MM.1S (cell line): Measurements from ENCODE around the gene ZNRF3.

ENCODE experiments used
- CTCF ChIP-seq: fragments of 300-600 bp; sonication (generic); IDR thresholded peaks from 2 replicates; pipeline ENCODE4 v1.5.1; 2016; ENCODE audit warnings: antibody characterized with exemption, low read length, mixed read lengths
- EZH2 ChIP-seq: fragments of 300-600 bp; sonication (generic); optimal IDR thresholded peaks from 2 replicates; pipeline ENCODE3; 2017; ENCODE audit warnings: low read depth, mild to moderate bottlenecking, antibody characterized with exemption, low read length, mixed read lengths
- EZH2phosphoT487 ChIP-seq: fragments of 300-600 bp; sonication (generic); IDR thresholded peaks from 2 replicates; pipeline ENCODE4 v1.6.1; 2018; ENCODE audit warnings: antibody characterized with exemption, low read length

- TF ChIP-seq CTCF (no peak), EZH2 (no peak), EZH2phosphoT487 (no peak)
These were observed 169.8 kb downstream of the ZNRF3 start for GRCh38 chr22:29053048-29053702.
